Cortex of kidney (tissue), 1 donor: ENCODE data around the gene TCF12.
"Not testable (repeated sequence)": the region's sequence is repeated elsewhere in the genome, so short reads cannot be mapped to it uniquely, and the experiment has no call there.

Experiments
- DNase-seq: peaks from one replicate; lab custom pipeline; 2025; lab: John Stamatoyannopoulos, UW

The TCF12 gene

GRCh38 chr15:56948000-56948763 lies 29.7 kb downstream of the TCF12 start:
- DNase-seq = no peak

GRCh38 chr15:56948764-56949101 lies 30.3 kb downstream of the TCF12 start:
- no peak for DNase-seq

GRCh38 chr15:56950979-56951378 lies 32.5 kb downstream of the TCF12 start:
- DNase-seq = no peak

- no peak for DNase-seq
Observed at GRCh38 chr15:56953790-56954189, 35.3 kb downstream of the TCF12 start.

- not testable (repeated sequence) for DNase-seq
Observed at GRCh38 chr15:56955011-56955410, 36.6 kb downstream of the TCF12 start.

- DNase-seq = no peak
Observed at GRCh38 chr15:56956538-56956937, 38.1 kb downstream of the TCF12 start.

GRCh38 chr15:56957812-56958406 lies 39.5 kb downstream of the TCF12 start:
- no peak for DNase-seq

GRCh38 chr15:56959318-56959648 lies 40.8 kb downstream of the TCF12 start:
- DNase-seq = no peak

- DNase-seq = no peak
Observed at GRCh38 chr15:56960116-56960515, 41.7 kb downstream of the TCF12 start.

- DNase-seq = no peak
Observed at GRCh38 chr15:56963126-56963525, 44.7 kb downstream of the TCF12 start.

GRCh38 chr15:56963710-56964109 lies 45.3 kb downstream of the TCF12 start:
- no peak for DNase-seq

GRCh38 chr15:56964182-56964581 lies 45.7 kb downstream of the TCF12 start:
- no peak for DNase-seq

GRCh38 chr15:56965231-56966013 lies 47.0 kb downstream of the TCF12 start:
- DNase-seq = no peak

- DNase-seq = no peak
Observed at GRCh38 chr15:56967336-56967735, 48.9 kb downstream of the TCF12 start.

GRCh38 chr15:56968256-56968655 lies 49.8 kb downstream of the TCF12 start:
- DNase-seq = no peak

GRCh38 chr15:56968821-56969220 lies 50.4 kb downstream of the TCF12 start:
- DNase-seq = no peak

- no peak for DNase-seq
Observed at GRCh38 chr15:56969265-56969895, 50.9 kb downstream of the TCF12 start.

GRCh38 chr15:56971571-56971970 lies 53.1 kb downstream of the TCF12 start:
- DNase-seq = no peak

- DNase-seq = no peak
Observed at GRCh38 chr15:56972016-56972415, 53.6 kb downstream of the TCF12 start.

- DNase-seq = no peak
Observed at GRCh38 chr15:56972426-56972825, 54.0 kb downstream of the TCF12 start.

- DNase-seq = no peak
Observed at GRCh38 chr15:56973463-56973862, 55.0 kb downstream of the TCF12 start.

- DNase-seq = no peak
Observed at GRCh38 chr15:56977232-56977631, 58.8 kb downstream of the TCF12 start.
